GM23338 (cell line): ENCODE data around the gene ELFN2.

Experiments used
- CREB1 ChIP-seq: fragments of 250-450 bp; sonication (Bioruptor Pico); IDR thresholded peaks from 2 replicates; pipeline ENCODE4 v1.5.0; 2020; ENCODE audit warnings: low read depth, mild to moderate bottlenecking, moderate library complexity
- EZH2 ChIP-seq: fragments of 200-600 bp; sonication (generic); IDR thresholded peaks from one replicate; pipeline ENCODE4 v1.8.0; 2017; ENCODE audit warnings: antibody characterized with exemption, mild to moderate bottlenecking, low read depth; ENCODE audit not compliant: unreplicated experiment
- EZH2phosphoT487 ChIP-seq: fragments of 200-600 bp; sonication (generic); IDR thresholded peaks from one replicate; pipeline ENCODE4 v1.8.1; 2018; ENCODE audit warnings: antibody characterized with exemption; ENCODE audit not compliant: unreplicated experiment
- JUNB ChIP-seq: IDR thresholded peaks from one replicate; pipeline ENCODE4 v1.6.1; 2016; ENCODE audit warnings: antibody characterized with exemption; ENCODE audit not compliant: unreplicated experiment
- POLR2AphosphoS5 ChIP-seq: IDR thresholded peaks from 2 replicates; pipeline ENCODE4 v1.6.1; 2016; ENCODE audit warnings: antibody characterized with exemption, low read depth
- REST ChIP-seq: IDR thresholded peaks from one replicate; pipeline ENCODE4 v1.6.1; 2018; ENCODE audit warnings: antibody characterized with exemption; ENCODE audit not compliant: unreplicated experiment
- ZNF114 ChIP-seq: fragments of 250-450 bp; sonication (Bioruptor Pico); IDR thresholded peaks from 2 replicates; pipeline ENCODE4 v1.5.0; 2020; ENCODE audit warnings: mild to moderate bottlenecking, moderate library complexity
- ZNF331 ChIP-seq: fragments of 250-450 bp; sonication (Bioruptor Pico); IDR thresholded peaks from 2 replicates; pipeline ENCODE4 v1.5.0; 2020; ENCODE audit warnings: low read depth, mild to moderate bottlenecking, moderate library complexity
- ZNF462 ChIP-seq: fragments of 250-450 bp; sonication (Bioruptor Pico); IDR thresholded peaks from 2 replicates; pipeline ENCODE4 v1.5.0; 2020; ENCODE audit warnings: mild to moderate bottlenecking, moderate library complexity
- TF ChIP-seq, protein P1 (sequence below), 2 experiments: fragments of 200-600 bp in 1 of 2; sonication (generic) in 1 of 2; conservative IDR thresholded peaks; 2 replicates each; pipeline versions ENCODE4 v1.5.1 to v1.6.1; 2016 to 2017; ENCODE audit warnings: antibody characterized with exemption in 2 of 2, low read depth in 2 of 2, mild to moderate bottlenecking in 2 of 2, moderate library complexity in 1 of 2

- TF ChIP-seq EZH2 (peak; percentile 5), JUNB (no peak), EZH2phosphoT487 (no peak), REST (no peak), ZNF114 (CRISPR knock-in tag) (no peak), POLR2AphosphoS5 (no peak), ZNF331 (CRISPR knock-in tag) (no peak), CREB1 (no peak), ZNF462 (CRISPR knock-in tag) (no peak)
- TF ChIP-seq, protein P1, sequence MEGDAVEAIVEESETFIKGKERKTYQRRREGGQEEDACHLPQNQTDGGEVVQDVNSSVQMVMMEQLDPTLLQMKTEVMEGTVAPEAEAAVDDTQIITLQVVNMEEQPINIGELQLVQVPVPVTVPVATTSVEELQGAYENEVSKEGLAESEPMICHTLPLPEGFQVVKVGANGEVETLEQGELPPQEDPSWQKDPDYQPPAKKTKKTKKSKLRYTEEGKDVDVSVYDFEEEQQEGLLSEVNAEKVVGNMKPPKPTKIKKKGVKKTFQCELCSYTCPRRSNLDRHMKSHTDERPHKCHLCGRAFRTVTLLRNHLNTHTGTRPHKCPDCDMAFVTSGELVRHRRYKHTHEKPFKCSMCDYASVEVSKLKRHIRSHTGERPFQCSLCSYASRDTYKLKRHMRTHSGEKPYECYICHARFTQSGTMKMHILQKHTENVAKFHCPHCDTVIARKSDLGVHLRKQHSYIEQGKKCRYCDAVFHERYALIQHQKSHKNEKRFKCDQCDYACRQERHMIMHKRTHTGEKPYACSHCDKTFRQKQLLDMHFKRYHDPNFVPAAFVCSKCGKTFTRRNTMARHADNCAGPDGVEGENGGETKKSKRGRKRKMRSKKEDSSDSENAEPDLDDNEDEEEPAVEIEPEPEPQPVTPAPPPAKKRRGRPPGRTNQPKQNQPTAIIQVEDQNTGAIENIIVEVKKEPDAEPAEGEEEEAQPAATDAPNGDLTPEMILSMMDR (conservative IDR thresholded peaks at IDR 0.05; ENCODE audit: low read depth in 2 of 2) = no peak
These were observed 92.8 kb downstream of the ELFN2 start for GRCh38 chr22:37334461-37334858.
